Erythroblast (primary cell): Measurements from ENCODE around the gene COBL.

ENCODE experiments used
- GATA1 ChIP-seq: IDR thresholded peaks from 2 replicates; pipeline ENCODE4 v1.6.1; 2011; ENCODE audit warnings: low read depth, mild to moderate bottlenecking, control low read depth, low read length, moderate library complexity
- POLR2A ChIP-seq: IDR thresholded peaks from 2 replicates; pipeline ENCODE4 v1.6.1; 2011; ENCODE audit warnings: mild to moderate bottlenecking, low read length

DNA sequence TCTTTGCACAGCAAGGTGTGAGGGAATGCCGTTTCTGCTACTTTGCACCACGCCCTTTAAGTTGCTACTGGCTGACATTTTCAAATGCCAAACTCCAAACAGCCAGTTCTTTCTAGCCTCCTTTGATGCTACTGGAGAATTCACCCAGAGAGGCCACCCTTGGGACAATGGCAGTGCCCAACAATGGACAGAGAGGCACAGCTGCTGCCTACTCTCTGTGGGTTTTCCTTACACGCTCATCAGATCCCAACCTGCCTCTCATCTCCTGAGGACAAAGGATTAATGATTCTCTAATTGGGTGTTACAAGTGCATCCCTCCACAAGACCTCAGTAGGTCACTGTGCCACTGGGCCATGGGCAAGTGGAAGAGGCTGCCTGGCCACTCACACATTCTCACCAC, 105.8 kb downstream of the COBL start:
- TF ChIP-seq POLR2A (no peak), GATA1 (no peak)
